Liver (tissue), 9 donors: ENCODE measurements around the gene NUDT16L1. TPM values are rescaled to one million over a fixed set of nuclear protein-coding genes. Genes with fewer than 3 reads are reported as not detected.

ENCODE experiments used
- DNase-seq: peaks from one replicate; pipeline ENCODE4 v3.0.0-alpha.2; 2017; ENCODE audit warnings: low spot score
- H3K27ac ChIP-seq, 2 donors: one replicate each; pipeline ENCODE4 v1.7.0; 2013; ENCODE audit warnings: inconsistent platforms in 2 of 2, low read length in 2 of 2, control low read depth in 1 of 2, low read depth in 1 of 2, mild to moderate bottlenecking in 1 of 2
- H3K27me3 ChIP-seq, 4 donors: one replicate each; pipeline versions ENCODE4 v1.6.1 to v1.7.0; 2013; ENCODE audit warnings: low read length in 3 of 4, inconsistent platforms in 1 of 4, mild to moderate bottlenecking in 1 of 4, moderate library complexity in 1 of 4; ENCODE audit not compliant: control insufficient read depth in 4 of 4, insufficient read depth in 4 of 4
- H3K36me3 ChIP-seq, 4 donors: one replicate each; pipeline versions ENCODE4 v1.6.1 to v1.7.0; 2013; ENCODE audit warnings: low read length in 3 of 4, mild to moderate bottlenecking in 3 of 4, low read depth in 1 of 4, moderate library complexity in 1 of 4; ENCODE audit not compliant: control insufficient read depth in 4 of 4, insufficient read depth in 3 of 4
- H3K4me1 ChIP-seq, 4 donors: one replicate each; pipeline versions ENCODE4 v1.6.1 to v1.7.0; 2013; ENCODE audit warnings: low read length in 3 of 4, mild to moderate bottlenecking in 3 of 4, moderate library complexity in 1 of 4; ENCODE audit not compliant: control insufficient read depth in 4 of 4, insufficient read depth in 4 of 4
- H3K4me3 ChIP-seq, 3 donors: one replicate each; pipeline versions ENCODE4 v1.6.1 to v1.7.0; 2013; ENCODE audit warnings: low read length in 3 of 3, control low read depth in 1 of 3, low read depth in 1 of 3, mild to moderate bottlenecking in 1 of 3
- H3K9ac ChIP-seq, 2 donors: one replicate each; pipeline ENCODE4 v1.7.0; 2013; ENCODE audit warnings: low read length in 2 of 2, mild to moderate bottlenecking in 2 of 2, moderate library complexity in 2 of 2, control low read depth in 1 of 2, low read depth in 1 of 2
- H3K9me3 ChIP-seq, 4 donors: one replicate each; pipeline versions ENCODE4 v1.6.1 to v1.7.0; 2013; ENCODE audit warnings: low read length in 3 of 4; ENCODE audit not compliant: control insufficient read depth in 4 of 4
- ATF3 ChIP-seq: IDR thresholded peaks from 2 replicates; pipeline ENCODE4 v1.6.1; 2016; ENCODE audit warnings: antibody characterized with exemption
- EGR1 ChIP-seq, 2 donors: IDR thresholded peaks; 2 replicates each; pipeline ENCODE4 v1.6.1; 2016 to 2018; ENCODE audit warnings: antibody characterized with exemption in 2 of 2, low read depth in 2 of 2
- FOXA1 ChIP-seq: IDR thresholded peaks from 2 replicates; pipeline ENCODE4 v1.6.1; 2016; ENCODE audit warnings: antibody characterized with exemption
- FOXA2 ChIP-seq: IDR thresholded peaks from 2 replicates; pipeline ENCODE4 v1.6.1; 2016; ENCODE audit warnings: antibody characterized with exemption
- GABPA ChIP-seq, 2 donors: IDR thresholded peaks in 1 of 2; conservative IDR thresholded peaks in 1 of 2; 2 replicates each; pipeline ENCODE4 v1.6.1; 2016; ENCODE audit warnings: antibody characterized with exemption in 2 of 2, mild to moderate bottlenecking in 1 of 2, moderate library complexity in 1 of 2
- HNF4A ChIP-seq, 2 donors: conservative IDR thresholded peaks; 2 replicates each; pipeline ENCODE4 v1.6.1; 2016; ENCODE audit warnings: antibody characterized with exemption in 2 of 2, mild to moderate bottlenecking in 2 of 2
- HNF4G ChIP-seq: IDR thresholded peaks from 2 replicates; pipeline ENCODE4 v1.6.1; 2016; ENCODE audit warnings: antibody characterized with exemption
- JUND ChIP-seq, 2 donors: IDR thresholded peaks; 2 replicates each; pipeline ENCODE4 v1.6.1; 2016; ENCODE audit warnings: antibody characterized with exemption in 2 of 2
- NR2F2 ChIP-seq: IDR thresholded peaks from 2 replicates; pipeline ENCODE4 v1.6.1; 2016; ENCODE audit warnings: antibody characterized with exemption
- RAD21 ChIP-seq, 2 donors: IDR thresholded peaks; 2 replicates each; pipeline ENCODE4 v1.6.1; 2016; ENCODE audit warnings: antibody characterized with exemption in 2 of 2, mild to moderate bottlenecking in 2 of 2
- REST ChIP-seq: IDR thresholded peaks from 2 replicates; pipeline ENCODE4 v1.6.1; 2016; ENCODE audit warnings: antibody characterized with exemption, mild to moderate bottlenecking
- RXRA ChIP-seq, 2 donors: IDR thresholded peaks; 2 replicates each; pipeline ENCODE4 v1.6.1; 2017 to 2018; ENCODE audit warnings: antibody characterized with exemption in 2 of 2, mild to moderate bottlenecking in 1 of 2
- SP1 ChIP-seq: IDR thresholded peaks from 2 replicates; pipeline ENCODE4 v1.6.1; 2018; ENCODE audit warnings: antibody characterized with exemption, mild to moderate bottlenecking
- TAF1 ChIP-seq: conservative IDR thresholded peaks from 2 replicates; pipeline ENCODE4 v1.6.1; 2016; ENCODE audit warnings: antibody characterized with exemption, mild to moderate bottlenecking
- YY1 ChIP-seq: IDR thresholded peaks from 2 replicates; pipeline ENCODE4 v1.6.1; 2016; ENCODE audit warnings: antibody characterized with exemption, mild to moderate bottlenecking
- ZBTB33 ChIP-seq: IDR thresholded peaks from 2 replicates; pipeline ENCODE4 v1.6.1; 2016; ENCODE audit warnings: antibody characterized with exemption
- WGBS: extraction: QIAGEN DNeasy Blood & Tissue Kit; methylation state at CpG from one replicate; pipeline ENCODE4 v1.1.7; 2013; 5-methylcytosine and 5-hydroxymethylcytosine counted together
- polyA plus RNA-seq, 2 donors: library from polyadenylated mRNA; stranded (reverse) in 1 of 2; unstranded in 1 of 2; fragments of 200-250 nt in 1 of 2; fragments of >200 nt in 1 of 2; fragmentation: Nextera tagmentation in 1 of 2; extraction: Ambion mirVana in 1 of 2; gene quantifications; one replicate each; pipeline versions ENCODE4 v1.2.1 to v1.2.3, GENCODE V29; 2013 to 2015
- total RNA-seq, 2 donors: library from RNA; depleted of rRNA; stranded (reverse); fragments of >200 nt; gene quantifications; one replicate each; pipeline ENCODE4 v1.2.3, GENCODE V29; 2014
- TF ChIP-seq, protein P1 (sequence below): fragments of 150-350 bp; IDR thresholded peaks from 2 replicates; pipeline ENCODE4 v1.5.1; 2017; ENCODE audit warnings: improper control_type of control experiment, low read depth, low read length; ENCODE audit not compliant: missing input control
- TF ChIP-seq, protein P2 (sequence below): IDR thresholded peaks from 2 replicates; pipeline ENCODE4 v1.6.1; 2016; ENCODE audit warnings: antibody characterized with exemption
- donor health status: healthy.
- donor health status: healthy.
- donor health status: healthy.
- donor health status: healthy.
- donor health status: healthy.

The NUDT16L1 gene
- total and polyA plus RNA-seq, 4 donors = 22.4 to 43.4 (median 36.3) TPM

- DNase-seq = no peak
- peak overlapping the region in 1 of 2 donors; percentile 98 for H3K27ac ChIP-seq
- H3K9ac ChIP-seq = no peak overlapping the region
- peaks cover 13 to 90% (median 67%) of the 10 kb centered on the region in 4 donors for H3K4me1 ChIP-seq
- 91% methylated on average over 21 of the region's 21 CpGs for WGBS
- TF ChIP-seq YY1 = no peak
- no peak for TF ChIP-seq TAF1
- TF ChIP-seq RXRA (IDR thresholded peaks at IDR 0.05) = no peak
- no peak for TF ChIP-seq ATF3
- TF ChIP-seq SP1 = no peak
- no peak for TF ChIP-seq JUND (IDR thresholded peaks at IDR 0.05)
- no peak for TF ChIP-seq RAD21 (IDR thresholded peaks at IDR 0.05)
- TF ChIP-seq HNF4G = no peak
- no peak for TF ChIP-seq HNF4A (conservative IDR thresholded peaks at IDR 0.05)
- no peak for TF ChIP-seq FOXA1
- TF ChIP-seq, protein P1, sequence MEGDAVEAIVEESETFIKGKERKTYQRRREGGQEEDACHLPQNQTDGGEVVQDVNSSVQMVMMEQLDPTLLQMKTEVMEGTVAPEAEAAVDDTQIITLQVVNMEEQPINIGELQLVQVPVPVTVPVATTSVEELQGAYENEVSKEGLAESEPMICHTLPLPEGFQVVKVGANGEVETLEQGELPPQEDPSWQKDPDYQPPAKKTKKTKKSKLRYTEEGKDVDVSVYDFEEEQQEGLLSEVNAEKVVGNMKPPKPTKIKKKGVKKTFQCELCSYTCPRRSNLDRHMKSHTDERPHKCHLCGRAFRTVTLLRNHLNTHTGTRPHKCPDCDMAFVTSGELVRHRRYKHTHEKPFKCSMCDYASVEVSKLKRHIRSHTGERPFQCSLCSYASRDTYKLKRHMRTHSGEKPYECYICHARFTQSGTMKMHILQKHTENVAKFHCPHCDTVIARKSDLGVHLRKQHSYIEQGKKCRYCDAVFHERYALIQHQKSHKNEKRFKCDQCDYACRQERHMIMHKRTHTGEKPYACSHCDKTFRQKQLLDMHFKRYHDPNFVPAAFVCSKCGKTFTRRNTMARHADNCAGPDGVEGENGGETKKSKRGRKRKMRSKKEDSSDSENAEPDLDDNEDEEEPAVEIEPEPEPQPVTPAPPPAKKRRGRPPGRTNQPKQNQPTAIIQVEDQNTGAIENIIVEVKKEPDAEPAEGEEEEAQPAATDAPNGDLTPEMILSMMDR = no peak
- TF ChIP-seq, protein P2, sequence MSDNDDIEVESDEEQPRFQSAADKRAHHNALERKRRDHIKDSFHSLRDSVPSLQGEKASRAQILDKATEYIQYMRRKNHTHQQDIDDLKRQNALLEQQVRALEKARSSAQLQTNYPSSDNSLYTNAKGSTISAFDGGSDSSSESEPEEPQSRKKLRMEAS = no peak
- no peak for TF ChIP-seq EGR1 (IDR thresholded peaks at IDR 0.05; ENCODE audit: low read depth in 2 of 2)
- TF ChIP-seq FOXA2 = no peak
- no peak for TF ChIP-seq REST
- TF ChIP-seq GABPA (IDR thresholded peaks at IDR 0.05 in 1 of 2, conservative IDR thresholded peaks at IDR 0.05 in 1 of 2) = no peak
- no peak for TF ChIP-seq ZBTB33
- no peak for TF ChIP-seq NR2F2
- H3K4me3 ChIP-seq = no peak overlapping the region
- H3K9me3 ChIP-seq = no peaks in the 10 kb centered on the region
- H3K27me3 ChIP-seq = no peaks in the 10 kb centered on the region
- peaks cover 0 to 12% (median 4%) of the 10 kb centered on the region in 4 donors for H3K36me3 ChIP-seq
These were observed 4.2 kb upstream of the NUDT16L1 start for GRCh38 chr16:4689091-4689671.
